Measurements from ENCODE around the gene CACNA2D1. TPM values are rescaled to one million over a fixed set of nuclear protein-coding genes. Genes with fewer than 3 reads are reported as not detected.
A peak's percentile ranks its signal among the peaks of the same experiment; 100 is the strongest.

CACNA2D1 gene
- total RNA-seq, 1 donor from 2014 or later: 20.6 TPM

DNA sequence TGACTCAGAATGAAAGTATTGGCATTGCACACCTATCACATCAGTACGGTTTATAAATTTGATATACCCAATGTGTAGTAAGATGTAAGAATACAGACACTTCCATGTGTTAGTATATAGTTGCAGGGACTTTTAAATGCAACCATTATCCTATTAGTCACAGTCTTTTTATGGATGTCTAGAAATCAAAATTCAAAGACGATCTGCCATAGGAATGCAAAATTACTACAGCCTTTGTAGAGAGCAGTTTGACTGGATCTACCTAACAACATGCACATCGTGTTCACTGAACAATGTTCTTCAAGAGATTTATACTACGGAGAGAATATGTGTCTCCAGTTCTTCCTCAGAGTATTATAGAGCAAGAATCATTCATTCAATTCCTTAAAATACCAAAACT is 356.5 kb downstream of the CACNA2D1 start:
- no peak for DNase-seq

DNA sequence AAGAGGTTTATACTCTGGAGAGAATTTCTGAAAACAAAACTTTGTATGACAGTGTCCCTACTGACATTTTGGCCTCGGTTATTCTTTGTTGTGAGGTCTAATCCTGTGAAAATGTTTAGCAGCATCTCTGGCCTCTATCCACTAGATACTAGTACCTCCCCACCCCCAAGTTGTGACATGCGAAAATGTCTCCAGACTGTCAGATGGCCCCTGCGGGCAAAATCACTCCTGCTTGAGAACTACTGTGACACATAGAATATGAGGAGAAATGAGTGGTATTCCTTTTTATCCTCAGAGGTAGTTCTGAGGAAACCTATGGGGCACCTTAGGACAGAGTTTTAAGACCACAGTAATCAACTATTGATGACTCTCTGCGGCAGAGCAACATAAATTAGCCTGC is 358.5 kb downstream of the CACNA2D1 start:
- DNase-seq: no peak

DNA sequence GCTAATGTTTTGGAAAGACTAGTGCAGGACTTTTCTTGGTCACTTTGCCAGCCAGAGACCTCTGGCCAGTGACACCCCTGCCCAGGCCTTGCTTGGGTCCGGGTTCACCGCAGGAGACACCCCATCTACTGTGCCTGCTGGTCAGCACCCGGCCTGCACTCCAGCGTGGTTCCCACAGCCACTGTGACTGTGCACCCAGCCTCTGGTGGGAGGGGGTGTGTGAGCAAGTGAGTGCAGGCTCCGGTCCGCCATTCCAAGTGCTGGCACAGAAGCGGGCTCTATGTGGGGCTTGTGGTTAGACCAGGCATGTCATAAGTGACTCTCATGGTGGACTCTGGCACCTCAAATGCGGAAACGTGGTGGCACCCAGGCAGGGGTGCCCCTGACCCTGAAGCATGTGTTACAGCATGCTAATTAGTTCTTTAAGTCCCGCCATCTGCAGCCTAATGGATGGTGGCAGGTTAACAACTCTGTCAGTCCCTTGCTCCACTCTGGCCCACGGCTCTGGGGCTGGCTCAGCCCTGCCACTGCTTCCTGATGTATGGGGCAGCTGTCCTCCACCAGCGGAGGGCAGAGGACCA is 361.8 kb downstream of the CACNA2D1 start:
- DNase-seq: no peak

DNA sequence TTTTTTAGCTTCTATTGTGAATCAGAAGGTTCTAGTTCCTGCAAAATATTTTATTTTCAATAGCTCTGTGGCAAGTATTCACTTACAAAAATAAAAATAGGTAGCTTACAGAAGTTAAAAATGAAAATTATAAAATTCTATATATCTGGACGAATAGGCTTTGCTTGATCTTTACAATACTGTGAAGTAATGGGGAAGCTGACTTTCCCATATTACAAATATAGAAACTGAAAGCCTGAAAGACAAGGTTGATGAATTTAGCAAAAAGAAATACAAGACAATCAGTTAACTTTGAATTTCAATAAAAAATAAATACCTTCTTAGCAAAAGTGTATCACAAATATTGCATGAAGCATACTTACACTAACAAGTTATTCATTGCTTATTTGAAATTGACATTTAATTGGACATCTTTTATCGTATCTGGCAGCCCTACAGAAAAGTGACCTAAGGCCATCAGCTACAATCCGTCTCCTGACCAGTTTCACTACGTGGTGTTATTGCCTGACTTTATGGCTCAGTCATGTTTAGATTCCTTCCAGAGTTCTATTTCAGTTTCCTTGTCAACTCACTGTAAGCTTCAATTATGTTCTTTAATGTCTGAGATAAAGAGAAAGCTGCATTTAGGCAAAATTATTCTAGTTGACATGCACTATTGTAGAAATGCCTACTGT is 363.2 kb downstream of the CACNA2D1 start:
- no peak for DNase-seq

DNA sequence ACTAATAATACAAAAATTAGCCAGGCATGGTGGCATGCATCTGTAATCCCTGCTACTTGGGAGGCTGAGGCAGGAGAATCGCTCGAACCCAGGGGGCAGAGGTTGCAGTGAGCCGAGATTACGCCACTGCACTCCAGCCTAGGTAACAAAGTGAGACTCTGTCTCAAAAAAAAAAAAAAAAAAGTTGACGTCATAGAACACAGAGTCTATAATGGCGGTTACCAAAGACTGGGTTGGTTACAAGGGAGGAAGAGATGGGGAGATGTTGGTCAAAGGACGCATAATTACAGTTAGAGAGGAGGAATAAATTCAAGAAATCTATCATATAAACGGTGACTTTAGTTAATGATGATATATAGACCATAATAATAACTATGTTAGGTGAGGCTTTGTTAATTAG is 364.1 kb downstream of the CACNA2D1 start:
- no peak for DNase-seq

DNA sequence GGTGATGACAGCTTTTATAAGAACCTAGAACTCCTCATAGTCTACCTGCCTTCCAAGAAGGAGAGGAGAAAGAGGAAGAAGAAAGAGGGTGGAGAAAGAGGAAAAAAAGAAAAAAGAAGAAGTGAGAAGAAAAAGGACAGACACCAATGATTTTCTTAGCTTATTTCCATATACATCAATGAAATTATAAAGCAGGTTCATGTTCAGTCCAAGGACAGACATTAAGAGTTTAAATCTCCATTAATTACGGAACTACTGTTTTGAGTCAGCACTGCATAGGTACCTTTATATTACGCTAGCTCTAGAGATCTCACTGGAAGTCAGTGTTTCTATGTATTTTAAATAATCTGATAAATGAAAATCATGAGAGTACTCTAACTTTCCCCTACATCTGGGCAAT is 364.8 kb downstream of the CACNA2D1 start:
- no peak for DNase-seq

DNA sequence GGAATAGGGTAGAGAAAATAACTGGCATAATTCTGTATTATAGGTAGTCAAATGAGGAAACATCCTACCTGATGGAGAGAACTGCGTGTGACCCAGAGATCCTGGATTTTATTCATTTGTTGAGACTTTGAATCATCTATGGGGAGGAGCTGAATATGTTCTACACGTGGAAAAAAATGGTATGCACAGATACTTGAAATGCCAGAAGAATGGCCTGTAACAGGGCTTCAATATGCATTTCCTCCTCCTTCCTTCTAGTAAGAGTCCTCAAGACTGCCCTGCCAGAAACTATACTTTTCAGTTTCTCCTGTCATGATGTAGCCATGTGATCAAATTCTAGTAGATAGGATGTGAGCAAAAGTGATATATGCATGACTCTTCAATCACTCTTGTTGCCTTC is 372.1 kb downstream of the CACNA2D1 start:
- DNase-seq: no peak

DNA sequence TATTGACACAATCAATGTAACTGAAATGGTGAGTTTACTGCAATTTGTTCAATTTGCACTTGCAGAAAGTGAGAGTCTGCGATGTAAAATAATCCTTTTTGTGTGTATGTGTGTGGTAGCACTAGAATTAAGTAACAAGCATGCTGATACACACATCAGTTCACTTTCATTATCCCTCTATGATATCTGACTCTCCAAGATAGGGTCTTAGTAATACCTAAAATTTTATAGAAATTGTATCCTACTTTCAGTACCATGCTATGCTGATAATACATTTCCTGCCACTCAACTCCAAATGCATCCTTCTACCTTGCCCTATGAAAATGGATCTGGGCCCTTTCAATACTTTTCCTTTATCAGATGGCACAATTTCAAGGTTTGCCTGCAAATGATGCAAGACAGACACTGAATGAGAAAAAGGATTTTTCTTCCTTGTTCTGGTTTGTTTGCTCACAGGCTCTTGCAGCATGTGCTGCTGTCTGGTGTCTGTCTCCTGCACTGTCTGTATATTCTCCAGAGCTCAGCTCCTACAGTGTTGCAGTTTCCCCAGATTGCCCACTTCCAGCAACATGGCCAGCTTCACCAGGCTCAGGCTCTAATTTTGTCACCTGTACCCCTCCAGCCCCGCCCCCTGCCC is 375.8 kb downstream of the CACNA2D1 start:
- no peak for DNase-seq

DNA sequence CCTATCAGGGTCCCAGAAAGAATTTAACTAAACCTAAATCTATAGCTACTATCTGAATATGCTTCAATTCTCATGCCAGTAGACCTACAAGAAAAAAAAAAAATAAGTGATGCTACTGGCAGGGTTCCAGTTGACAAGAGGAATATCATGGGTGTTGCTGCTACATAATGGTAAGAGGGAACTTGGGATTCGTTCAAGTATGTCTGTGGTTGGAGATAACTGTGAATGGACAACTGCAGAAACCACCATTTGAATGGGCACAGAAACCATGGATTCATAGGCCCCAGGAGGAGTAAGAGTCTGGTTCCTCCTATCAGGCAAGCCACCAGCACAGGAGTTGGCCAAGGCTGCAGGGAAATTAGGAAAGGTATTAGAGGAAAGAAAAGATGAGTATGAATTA is 386.1 kb downstream of the CACNA2D1 start:
- no peak for DNase-seq

DNA sequence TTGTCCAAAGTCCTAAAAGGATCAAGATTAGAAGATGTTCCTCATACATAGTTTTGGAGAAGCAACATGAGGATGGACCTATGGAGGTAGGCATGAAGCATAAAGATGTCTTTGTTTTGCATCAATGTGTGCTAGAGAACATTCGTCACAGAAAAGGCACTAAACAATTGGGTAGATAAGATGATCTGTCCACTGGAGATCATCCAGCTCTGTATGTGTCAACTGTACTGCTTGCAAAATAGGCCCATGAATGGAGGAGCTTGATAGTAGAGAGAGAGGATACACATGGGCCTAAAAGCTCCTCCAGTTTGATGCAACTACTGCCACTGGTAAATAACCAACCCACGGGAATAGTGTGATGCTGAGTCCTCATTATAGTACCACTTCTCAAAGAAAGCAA is 387.3 kb downstream of the CACNA2D1 start:
- DNase-seq: no peak

DNA sequence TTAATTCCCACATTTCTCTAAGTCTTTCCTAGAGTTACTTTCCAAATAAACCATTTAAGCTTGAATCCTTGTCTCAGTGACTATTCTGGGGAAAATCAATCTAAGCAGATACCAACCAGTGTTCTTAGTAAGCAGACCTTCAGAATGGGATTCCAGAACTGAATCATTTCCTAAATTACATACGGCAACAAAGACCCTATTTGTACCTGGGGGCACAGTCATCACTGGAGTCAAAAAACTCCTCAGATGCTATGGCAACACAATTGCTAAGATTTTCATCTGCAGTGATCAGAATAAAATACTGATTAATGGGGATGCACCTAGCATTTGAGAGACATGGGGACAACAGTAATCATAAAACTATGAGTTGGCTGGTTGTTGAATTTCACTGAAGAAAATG is 389.0 kb downstream of the CACNA2D1 start:
- peak; percentile 35 for DNase-seq

DNA sequence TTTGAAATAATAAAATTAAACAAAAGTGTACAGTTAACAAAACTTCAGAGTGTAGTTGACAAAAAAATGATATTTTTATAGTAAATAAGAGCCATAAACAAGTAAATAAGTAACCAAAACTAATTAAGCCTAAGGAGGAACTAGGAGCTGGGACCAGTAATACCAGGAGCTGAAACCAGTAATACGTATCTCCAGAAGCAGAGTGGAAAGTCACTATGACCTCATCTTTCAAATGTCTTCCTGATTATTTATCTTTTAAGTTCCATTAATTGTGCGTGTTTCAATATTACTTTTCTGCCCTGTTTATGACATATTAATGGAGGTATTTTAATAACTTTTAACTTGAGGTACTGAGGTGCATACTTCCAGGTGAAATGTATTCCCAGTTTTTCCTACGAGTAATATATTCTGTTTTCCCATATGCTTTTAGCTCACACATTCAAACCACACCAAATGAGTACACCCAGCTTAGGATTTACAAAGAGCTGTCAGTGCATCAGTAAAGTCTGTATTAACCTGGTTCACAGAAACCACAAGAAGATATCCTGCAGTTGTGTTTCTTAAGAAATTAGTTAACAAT is 390.0 kb downstream of the CACNA2D1 start:
- DNase-seq: no peak

DNA sequence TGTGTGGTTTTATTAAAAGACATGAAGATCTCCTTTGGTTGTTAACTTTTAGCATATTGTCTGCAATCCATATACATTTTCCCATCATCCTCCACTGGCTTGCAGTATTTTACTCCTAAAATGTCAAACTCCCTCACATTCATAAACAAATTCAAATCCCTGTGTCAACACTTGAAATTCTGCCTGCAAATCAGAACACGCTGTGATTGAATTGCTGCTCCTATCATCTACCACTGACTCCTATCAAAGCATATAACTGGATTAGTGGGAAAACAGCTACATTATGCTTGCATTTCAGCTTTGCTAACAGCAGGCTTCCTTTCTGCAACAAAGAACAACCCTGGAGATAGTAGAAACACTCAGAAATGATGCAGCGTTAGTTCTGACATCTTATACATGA is 392.0 kb downstream of the CACNA2D1 start:
- DNase-seq: no peak

DNA sequence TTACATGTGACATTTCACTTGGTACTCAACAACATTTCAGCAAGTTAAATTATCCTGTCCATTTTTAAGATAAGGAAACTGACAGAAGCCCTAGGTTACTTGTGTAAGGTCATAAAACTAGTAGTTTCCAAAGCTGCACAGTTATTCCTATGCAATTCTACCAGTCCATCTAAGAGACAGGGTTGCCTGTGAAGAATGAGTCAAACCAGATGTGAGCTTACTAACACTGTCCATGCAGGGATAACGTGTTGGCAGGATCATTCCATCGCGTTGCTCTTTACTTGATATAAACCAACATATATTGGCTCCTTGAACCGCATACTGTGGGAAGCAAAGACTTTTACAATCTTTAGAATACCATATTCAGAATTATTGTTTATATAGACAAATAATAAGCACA is 392.8 kb downstream of the CACNA2D1 start:
- no peak for DNase-seq

DNA sequence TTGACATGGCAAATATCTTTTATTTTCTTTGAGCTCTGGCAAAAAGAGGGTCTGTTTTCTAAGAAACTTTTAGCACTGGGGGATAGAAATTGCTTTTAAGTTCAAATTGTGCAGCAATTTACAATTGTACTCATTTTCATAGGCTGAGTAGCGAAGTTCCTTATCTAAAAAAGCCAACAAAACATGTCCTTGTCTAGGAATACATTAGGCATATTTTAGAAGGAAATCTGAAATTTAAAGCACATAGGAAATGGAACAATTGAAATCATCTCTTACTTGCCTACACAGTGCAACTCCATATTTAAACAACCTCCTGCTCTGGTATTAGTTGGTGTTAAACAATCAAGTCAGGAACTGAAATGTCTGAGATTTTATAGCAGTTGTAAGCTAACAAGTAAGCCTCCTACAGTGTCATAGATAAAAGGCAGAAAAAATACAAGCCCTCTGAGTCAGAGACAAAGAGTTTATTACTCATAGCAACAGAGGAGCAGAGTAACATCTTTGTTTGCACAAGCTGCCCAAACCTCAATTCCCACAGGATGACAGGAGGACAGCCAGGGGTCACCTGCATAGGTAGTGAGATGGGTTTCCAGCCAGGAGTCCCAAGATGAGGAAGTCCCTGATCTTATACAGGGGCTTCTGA is 393.6 kb downstream of the CACNA2D1 start:
- DNase-seq: peak; percentile 61

DNA sequence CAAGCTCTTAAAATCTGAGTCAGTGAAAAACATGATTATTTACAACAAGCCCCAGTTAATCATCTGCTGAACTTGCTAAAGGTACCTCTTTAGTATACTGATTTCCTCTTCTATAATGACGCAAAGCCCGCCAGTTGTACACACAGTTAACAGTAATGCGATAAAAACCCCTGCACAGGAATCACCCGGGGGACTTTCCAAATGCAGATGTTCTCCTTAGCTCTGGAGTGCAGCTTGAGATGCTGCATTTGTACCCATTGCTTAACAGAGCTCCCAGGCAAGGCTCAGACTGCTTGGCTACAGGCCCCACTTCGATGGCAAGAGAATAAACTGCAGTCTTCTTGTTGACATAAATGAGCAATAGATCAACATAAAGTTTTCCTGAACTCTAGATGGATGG is 394.1 kb downstream of the CACNA2D1 start:
- DNase-seq: no peak

DNA sequence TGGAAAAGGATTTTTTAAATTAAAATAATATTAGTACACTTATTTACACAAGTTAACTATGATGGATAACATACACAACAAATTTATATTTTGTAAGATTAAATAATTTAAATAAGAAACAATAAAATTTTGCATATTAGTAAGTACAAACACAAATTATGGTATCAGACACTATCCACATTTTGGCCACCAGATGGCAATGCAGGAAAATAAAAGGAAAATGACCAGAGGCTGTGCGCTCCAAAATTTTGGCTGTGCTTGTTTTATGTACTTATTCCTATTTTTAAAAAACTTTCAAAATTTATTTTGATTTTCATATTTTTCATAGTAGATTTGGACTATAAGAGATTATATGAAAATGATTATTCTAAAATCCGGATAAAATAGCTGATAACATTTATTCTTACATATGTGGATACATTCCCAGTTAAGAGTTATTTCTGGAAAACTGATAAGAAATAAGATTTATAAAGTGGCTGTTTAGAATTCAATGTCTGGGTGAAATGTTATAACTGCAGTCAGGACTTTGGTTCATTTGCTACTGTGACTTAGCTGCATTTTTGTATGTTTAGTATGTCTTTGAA is 399.0 kb downstream of the CACNA2D1 start:
- peak; percentile 79 for DNase-seq

DNA sequence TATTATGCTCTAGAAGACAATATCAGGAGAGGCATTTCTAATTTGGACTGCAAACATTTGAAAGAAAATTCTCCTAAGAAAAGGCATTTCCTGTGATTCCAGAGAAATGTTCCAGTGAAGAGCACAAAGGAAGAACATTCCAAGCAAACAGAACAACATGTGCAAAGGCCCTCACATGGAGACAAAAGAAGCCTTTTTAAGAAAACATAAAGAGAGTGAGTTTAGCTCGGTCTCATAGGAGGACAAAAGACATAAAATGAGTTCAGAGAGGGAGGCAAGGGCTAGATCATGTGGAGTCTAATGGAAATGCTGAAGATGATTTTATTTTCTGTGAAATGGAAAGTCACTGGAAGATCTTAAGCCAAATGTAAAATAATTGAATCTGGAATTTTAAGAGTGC is 404.0 kb downstream of the CACNA2D1 start:
- DNase-seq: peak; percentile 68

DNA sequence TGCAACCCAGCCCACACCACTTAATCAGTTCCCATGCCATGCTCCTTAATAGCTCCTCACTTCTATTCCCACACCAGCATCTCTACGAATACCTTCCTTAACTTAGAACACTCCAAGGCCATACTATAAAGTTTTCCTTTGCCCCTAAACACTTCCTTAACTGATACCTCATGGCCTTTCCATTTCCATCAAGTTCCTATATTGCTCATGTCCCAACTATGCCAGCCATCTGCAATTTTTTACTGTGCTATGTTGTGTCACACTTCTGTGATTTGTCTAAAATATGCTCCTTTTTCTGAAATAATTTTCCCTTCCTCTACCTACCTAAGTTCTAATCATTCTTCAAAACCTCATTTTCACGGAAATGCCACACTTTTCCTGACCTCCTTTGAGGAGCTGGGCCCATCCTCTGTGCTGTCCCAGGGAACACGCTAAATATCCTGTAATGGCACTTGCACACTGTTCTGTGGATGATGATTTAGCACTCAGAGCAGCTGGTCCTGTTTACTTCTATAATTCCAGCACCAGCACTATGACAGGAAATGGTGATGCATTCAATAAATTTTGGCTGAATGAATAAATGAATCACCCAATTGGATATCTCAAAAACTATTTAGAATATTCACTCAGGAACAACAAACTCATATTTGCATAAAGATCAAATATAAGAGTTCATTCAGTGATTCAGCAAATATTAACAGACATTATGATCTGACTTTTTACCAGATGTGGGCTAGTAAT is 407.3 kb downstream of the CACNA2D1 start:
- DNase-seq: peak; percentile 83

DNA sequence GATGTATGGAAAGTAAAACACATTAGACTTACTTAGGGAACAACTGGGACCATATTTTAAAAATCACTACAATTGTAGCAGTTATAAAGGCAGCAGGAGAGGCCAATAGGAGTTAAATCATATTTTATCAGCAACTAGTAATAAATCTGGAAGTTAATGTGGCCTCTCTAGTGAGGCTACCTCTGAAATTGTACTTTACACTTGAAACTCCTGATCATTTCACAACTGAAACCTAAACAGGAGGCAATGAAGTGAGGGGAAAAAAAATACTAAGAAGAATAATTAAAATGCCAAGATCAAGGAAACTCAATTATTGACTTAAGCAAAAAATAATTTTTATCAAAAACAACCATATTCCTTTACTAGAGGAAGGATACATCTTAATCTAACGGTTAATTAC is 408.1 kb downstream of the CACNA2D1 start:
- no peak for DNase-seq

DNA sequence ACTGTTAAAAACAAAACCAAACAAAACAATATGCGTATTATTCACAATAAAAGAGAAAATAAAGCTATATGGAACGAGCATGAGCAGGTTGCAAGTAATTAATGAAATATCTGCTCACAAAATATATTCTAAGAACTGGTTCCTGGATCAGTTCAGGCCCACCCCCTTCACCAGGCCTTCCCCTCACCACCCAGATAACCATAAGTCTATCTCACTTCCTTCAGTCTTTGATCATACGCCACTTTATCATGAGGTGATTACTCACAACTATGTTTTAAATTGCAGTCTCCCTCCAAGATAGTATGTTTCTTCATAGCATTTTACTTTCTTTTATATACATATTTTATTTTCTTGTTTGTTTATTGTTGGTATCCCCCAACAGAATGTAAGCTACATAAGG is 410.7 kb downstream of the CACNA2D1 start:
- no peak for DNase-seq

DNA sequence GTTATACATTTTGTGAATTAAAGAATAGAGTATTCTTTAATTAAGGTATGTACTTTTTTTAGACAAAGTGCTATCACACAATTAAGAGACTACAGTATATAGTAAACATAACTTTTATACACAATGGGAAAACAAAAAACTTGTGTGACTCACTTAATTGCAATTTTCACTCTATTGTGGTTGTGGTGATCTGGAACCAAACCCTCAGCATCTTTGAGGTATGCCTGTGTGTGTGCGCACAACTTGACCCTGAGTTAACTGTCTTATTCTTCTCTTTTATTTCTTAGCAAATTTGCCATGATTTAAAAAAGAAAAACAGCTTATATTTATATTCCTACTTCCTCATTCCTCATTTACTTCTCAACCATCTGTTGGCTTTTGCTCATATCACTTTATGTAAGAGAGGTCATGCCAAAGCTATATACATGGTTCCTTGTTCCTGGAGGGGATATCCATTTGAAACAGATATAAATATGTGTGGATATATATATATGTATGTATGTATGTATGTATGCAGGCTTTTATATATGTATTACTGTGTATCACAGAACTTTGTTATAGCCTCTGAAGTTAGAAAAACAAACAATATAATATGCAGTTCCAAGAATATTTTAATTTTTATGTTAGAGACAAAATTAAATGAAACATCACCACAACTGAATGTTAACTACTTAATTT is 414.2 kb downstream of the CACNA2D1 start:
- no peak for DNase-seq
